GM18519 (cell line): Measurements from ENCODE around the gene ZNF438.
"Not testable (repeated sequence)": the region's sequence is repeated elsewhere in the genome, so short reads cannot be mapped to it uniquely, and the experiment has no call there.

Source experiments
- ATAC-seq: cut with Tn5 transposase; IDR thresholded peaks from one replicate; pipeline ENCODE4 v1.9.1; 2021; ENCODE audit warnings: mild to moderate bottlenecking, moderate library complexity; ENCODE audit not compliant: unreplicated experiment, low FRiP score

ZNF438 gene, protein sequence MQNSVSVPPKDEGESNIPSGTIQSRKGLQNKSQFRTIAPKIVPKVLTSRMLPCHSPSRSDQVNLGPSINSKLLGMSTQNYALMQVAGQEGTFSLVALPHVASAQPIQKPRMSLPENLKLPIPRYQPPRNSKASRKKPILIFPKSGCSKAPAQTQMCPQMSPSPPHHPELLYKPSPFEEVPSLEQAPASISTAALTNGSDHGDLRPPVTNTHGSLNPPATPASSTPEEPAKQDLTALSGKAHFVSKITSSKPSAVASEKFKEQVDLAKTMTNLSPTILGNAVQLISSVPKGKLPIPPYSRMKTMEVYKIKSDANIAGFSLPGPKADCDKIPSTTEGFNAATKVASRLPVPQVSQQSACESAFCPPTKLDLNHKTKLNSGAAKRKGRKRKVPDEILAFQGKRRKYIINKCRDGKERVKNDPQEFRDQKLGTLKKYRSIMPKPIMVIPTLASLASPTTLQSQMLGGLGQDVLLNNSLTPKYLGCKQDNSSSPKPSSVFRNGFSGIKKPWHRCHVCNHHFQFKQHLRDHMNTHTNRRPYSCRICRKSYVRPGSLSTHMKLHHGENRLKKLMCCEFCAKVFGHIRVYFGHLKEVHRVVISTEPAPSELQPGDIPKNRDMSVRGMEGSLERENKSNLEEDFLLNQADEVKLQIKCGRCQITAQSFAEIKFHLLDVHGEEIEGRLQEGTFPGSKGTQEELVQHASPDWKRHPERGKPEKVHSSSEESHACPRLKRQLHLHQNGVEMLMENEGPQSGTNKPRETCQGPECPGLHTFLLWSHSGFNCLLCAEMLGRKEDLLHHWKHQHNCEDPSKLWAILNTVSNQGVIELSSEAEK

DNA sequence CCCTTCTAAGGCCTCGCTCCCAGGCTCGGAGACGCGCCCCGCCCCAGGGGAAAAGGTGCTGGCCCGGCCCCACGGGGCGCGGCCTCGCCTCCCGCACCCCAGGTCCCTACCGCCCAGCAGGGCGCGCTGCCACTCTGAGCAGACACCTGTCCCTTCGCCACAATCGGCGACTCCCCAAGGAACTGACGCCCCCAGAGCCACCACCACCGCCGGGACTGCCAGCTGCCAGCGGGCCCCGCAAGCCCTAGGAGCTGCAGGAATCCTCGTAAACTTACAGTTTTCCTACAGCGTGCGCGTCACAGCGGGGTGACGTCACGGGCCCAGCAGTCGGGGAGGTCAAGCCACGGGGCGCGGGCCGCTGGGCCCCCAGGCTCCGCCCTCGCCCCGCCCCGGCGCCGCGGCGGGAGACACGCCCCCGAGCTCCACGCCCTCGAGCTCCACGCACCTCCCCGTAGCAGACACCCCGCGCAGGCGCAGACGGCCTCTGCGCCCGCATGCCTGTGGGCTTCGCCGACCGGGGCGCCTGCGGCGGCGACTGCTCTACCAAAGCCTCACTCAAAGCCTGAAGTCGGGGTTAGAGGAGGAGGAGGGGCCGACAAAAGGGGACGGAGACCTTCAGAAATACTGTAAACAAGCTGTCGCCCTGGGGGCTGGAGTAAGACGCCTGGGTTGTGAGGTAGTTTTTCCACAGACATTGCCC, at the start of gene ZNF438:
ZNF438 (minus strand) TSS at position 308 of the 700 bp plus-strand sequence. CDS start 154,831 bp downstream, outside the sequence.
- ATAC-seq, result peak; percentile 77

DNA sequence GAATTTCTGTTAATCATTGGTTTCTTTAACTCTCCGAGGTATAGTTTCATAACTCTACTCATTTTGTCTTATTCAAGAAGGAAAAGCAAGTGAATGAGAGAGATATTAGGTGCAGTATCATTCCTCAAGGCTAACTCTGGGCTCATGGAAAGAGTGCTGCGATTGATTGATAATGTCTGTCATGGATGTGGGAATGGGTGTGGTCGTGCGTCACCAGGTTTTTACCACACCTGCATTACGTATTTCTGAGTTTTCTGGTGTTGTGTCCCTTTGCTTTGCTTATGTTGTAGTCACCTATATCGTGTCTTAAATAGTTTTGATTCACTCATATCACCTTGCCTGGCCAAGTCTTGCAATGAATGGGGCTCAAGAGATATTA, 44.9 kb upstream of the ZNF438 start:
- no peak for ATAC-seq

DNA sequence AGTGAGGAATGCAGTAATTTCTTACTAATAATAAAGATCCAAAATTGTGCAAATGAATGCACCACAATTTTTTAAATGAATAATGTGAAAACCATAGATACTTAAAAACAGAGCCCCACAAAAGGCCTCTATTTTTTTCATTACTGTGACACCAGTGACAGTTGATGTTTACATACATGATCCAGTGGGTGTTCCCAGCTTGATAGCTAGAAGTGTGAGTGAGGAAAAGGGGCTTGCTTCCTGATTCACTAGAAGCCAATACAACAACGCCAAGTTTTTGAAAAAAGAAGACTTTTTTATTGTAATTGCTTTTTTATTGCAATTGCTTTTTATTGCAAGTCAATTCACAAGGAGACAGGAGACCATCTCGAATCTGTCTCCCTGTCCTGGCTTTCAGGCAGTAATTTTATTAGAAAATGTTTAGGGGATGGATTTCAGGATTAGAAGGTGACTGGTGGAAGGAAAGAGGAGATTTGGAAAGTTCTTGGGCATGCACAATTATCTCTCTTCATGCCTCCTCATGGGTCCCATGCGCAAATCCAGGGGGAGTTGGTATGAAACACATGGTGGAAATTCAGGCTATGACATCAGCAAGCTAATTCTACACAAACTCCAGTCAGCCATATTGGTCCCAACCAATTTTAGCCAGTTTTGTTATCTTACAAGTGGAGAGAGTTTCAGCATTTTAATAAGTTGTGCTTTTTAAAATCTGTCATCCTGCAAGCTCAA, 44.4 kb upstream of the ZNF438 start:
- no peak for ATAC-seq

DNA sequence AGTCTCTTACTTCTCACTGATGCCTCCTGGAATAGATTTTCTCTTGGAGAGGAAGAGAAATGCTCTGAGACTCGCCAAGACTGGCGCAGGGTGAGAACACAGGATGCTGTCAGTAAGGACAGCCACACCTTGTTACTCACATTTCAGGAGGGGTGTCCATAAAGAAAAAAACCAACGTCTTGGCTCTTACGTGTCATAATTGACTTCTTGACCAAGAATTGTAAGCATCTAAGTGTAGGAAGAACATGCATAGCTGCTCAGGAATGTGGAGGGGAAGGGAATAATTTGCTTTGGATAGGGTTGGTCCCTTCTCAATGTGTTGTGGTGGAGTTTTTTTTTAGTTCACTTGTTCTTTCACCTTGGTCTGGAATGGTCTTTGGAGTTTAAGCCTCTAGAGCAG, 43.8 kb upstream of the ZNF438 start:
- no peak for ATAC-seq

DNA sequence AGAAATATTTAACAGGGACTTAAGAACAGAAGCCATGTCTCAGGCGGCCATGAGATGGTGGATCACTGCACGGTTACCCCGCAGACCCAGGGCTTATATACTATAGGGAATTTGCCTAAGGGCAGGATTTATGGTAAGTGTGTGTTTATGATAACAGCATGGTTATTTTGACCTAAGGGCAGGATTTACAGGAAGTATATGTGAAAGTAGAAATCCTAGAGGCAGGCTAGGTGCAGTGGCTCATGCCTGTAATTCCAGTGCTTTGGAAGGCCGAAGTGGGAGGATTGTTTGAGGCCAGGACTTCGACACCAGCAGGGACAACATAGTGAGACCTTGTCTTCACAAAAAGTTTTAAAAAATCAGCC, 43.0 kb upstream of the ZNF438 start:
- ATAC-seq, result no peak

DNA sequence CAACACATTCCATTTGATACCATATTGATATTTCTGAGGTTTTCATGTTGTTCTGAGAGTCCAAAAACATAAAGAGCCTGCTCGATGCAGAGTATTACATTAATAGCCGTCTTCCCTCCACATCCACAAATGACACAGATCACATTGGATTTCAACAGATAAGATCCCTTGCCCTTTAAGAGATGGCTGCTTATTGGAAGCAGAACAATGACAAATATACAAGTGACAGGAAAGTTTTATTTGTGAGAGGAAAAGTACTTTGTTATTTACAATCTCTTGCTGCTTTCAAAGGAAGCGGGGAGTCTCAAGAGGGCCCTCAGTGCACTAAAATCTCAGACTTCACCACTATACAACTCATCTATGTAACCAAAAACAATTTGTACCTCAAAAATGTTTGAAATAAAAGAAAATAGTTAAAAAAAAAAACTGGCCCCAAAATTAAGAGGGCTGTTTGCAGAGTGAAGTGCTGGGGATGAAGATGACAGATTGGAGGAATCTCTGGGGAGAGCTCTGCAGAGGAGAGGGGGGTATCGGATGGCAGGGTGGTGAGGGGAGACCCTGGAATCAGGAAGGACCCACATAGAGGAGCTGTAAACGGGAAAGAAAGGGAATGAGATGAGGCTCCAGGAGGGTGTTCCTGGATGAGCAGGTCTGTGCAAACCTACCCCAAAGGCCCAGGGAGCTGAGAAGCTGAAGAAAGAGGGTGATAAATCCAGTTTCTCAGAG, 42.5 kb upstream of the ZNF438 start:
- ATAC-seq, result no peak

DNA sequence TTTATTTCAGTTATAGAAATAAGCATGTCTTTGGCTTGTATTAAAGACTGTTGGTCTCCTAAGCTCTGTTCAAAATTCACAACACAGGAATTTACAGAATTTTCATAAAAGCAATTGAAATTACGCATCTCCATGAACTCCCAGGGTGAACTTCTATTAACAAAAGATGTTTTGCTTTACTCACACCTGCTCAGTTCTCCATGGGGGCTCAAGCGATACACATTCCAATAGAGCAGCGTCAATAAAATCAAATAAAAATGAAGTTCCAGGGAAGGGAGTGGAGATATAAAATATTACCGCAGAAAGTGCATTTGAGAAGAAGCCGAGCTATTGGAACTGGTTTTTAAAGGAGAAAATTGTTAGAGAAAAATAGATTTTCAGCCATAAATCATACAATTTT, 41.5 kb upstream of the ZNF438 start:
- ATAC-seq, result no peak

DNA sequence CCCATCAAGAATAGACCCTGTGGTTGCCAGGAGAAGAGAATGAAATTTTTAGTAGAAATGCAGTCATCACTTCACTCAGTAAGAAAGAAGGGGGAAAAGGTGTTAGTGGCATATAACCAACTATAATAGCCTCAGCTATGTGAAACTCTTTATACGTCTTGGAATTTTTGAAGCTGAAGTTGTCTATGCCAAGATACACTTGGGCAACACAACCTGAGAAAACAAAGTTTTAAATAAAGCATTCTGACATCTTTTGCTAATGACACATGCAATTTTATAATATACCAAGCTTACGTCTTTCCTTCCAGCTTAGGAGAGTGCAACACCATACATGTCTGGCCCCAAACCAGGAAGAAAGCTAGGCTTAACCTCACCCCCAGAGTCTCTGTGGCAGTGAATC, 40.8 kb upstream of the ZNF438 start:
- ATAC-seq, result no peak

DNA sequence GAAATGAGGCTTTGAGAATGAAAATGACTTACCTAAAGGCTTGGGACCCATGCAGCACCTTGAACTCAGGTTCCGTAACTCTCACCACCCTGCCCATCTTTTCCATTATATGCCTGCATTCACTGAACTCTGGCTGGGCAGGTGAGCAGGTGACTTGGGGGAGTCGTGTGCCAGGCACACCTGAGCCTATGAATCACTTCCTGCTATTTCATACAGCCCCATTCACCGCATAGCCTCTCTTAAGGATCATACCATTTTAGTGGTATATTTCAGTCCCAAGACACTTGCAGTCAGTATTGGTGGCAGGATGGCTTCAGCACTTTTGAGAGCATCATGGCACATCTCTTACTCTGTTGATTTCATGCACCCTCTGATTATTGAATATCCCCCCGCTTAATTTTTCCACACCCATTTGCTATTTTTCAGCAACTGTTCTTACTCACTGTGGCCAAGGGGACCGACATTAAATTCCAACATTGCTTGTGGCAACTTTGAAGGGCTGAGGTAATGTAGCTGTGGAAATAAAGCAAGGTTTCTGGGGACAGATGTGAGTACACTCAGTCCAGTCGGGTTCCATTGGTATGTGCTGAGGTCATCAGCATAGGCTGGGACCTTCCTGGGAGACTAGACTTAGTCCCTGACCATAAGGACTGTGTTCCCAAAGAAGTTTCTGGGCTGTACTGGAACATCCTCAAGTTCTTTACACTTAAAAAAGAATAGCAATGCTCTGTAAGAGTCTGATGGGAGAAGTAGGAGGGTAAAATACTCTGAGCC, 39.8 kb upstream of the ZNF438 start:
- ATAC-seq, result no peak

DNA sequence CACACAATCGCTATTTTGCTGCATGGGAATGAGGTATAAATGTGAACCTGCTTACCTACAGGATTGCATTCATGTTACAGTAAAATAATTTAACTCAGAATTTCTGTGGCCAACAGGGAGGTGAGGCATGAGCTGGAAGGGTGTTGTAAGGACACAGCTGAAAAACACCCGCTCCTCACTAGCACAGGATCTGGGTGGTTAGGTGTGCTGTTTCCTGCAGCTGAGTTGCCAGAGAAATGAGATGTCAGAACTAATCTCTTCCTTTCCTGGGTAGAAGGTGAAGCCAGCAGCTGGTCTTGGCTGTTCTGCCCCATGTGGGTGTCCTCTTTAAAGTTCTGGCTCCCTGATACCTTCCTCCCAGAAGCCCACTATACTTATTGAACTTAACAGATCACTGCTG, 39.0 kb upstream of the ZNF438 start:
- ATAC-seq, result no peak

DNA sequence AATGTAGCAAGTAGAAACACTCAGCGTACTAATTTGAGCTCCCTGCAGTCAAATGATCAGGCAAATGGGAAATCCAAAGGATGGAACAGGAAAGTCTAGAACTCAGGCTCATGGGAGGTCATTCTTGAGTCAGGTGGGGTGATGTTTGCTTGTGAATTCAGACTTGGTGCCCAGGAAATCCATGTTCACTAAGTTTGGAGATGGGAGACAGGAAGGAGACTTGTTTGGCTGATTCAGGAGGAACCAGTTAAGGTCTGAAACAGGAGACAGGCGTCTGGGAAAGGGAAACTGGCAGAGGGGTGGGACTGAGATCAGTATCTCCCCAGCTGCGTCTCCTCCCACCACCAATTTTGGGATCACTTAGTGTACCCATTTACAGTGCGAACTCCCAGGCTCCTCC, 38.4 kb upstream of the ZNF438 start:
- no peak for ATAC-seq

DNA sequence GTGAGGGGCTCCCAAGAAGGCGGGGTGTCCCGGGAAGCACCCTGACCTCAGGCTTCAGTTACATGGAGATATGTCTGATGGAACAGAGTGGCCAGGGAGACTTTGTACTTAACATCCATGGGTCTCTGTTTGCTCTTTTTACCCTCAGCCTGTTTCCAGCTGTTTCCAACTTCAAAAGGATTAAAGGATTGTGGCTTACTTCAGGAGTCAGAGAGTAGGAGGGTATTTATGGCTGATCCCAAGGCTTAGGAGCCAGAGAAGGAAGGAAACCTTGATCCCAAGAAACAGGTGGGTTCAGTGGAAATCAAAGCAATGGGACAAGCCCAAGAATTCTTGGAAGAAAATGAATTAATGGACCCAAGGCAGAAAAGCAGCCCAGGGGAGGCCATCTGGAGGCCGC, 37.7 kb upstream of the ZNF438 start:
- no peak for ATAC-seq

DNA sequence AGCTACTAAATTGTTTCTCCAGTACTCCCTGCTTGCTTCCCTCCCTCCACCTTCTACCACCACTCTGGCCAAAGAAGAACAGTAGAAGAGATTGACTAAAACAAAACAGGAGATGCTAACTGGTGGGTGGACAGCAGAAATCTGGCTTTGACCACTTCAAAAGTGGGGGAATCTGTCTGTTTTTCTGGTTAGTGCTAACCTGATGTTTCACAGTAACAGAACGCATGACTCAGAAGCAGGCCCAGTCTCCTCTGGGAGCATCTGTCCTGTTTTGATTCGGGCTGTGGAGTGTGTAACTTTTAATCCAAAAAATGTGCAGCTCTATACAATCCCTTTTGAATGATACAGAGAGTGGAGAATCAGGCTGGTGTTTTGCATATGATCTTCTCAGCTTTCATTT, 32.7 kb upstream of the ZNF438 start:
- ATAC-seq, result no peak

DNA sequence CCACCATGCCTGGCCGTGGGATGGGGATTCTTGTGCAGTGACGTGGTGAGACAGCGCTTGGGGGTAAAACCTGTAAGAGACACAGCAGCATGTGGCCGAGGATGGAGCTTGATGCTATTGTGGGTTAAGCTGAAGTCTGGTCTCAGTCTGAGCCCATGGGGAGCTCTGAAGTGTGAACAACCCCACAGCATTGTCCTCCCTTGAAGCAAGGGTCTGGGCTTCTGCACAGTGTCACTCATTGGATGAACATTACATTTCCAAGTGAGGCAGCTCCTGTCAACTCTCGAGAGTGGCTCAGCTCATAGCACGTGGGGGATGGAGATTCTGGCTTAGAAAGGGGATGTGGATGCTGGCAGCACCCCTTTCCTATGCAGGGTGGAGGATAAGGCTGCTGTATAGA, 32.2 kb upstream of the ZNF438 start:
- no peak for ATAC-seq

DNA sequence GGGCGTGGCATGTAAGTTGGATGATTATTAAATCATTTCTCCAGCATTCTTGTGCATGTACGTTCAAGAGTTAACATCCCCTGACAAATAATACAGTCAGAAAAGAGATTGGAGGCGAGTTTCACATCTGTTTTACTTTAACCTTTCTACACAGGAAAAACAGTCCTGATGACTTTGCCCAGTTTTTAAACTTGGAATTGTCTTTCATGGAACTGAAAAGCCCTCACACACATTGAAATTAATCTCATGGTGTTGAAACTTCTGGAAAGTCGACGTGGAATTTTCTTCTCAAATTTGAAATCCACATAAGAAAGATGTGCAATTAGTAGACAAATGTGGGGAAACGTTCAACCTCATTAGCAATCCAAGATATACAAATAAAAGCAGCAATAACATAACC, 31.2 kb upstream of the ZNF438 start:
- ATAC-seq, result no peak

DNA sequence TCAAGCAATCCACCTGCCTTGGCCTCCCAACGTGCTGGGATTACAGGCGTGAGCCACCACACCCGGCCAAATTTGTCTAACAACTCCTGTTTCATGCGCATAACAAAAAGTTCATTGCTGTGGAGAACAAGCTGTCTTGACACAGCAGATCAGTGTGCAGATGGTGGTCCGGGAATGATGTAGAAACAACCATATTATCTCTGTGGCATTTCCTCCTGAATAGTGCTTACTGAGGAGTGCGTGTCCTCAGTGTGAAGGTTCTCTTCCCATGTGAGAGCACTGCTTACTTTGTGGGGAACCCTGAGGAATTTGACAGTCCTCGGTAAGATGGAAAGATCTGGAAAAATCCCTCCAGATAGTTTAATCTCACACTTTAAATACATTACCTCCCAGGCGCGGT, 30.3 kb upstream of the ZNF438 start:
- no peak for ATAC-seq

DNA sequence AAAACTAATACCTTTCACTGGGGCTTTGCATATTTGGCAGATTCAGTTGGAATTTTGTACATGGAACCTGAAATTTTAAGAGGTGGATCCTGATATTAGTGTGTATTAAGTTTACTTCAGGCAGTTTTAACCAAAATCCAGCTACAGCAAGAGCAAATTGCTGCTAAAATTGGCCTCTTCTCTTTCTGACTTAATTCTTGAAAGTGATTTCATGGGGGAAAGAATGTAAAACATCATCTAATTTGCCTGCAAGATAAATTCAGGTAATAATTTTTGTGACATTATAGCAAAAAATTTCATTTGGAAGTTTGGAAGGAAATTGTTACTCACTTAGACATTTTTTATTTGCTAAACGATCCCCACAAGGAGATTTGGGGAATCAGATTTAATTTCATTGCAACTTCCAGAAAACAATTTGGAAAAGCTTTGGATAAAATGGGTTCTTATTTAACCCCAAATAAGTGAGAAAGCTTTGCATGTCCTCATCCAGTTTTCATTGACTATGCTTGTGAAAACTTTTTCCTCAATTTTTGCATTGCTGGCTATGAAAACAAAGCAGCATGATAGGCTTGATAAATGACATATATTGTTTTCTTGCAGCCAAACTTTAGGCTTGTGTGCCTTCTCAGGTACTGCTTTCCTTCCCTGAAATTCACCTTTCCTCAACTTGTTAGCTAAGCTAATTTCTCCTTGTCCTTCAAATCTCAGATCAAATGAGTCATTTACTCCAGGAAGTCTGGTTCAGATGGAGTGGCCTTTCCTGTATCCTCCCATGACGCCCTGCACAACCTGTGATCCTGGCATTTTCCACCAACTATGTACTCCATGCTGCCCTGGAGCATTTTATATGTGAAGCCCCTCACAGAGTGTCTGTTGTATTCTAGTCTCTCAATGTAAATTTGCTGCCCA, 27.4 kb upstream of the ZNF438 start:
- ATAC-seq, result no peak

DNA sequence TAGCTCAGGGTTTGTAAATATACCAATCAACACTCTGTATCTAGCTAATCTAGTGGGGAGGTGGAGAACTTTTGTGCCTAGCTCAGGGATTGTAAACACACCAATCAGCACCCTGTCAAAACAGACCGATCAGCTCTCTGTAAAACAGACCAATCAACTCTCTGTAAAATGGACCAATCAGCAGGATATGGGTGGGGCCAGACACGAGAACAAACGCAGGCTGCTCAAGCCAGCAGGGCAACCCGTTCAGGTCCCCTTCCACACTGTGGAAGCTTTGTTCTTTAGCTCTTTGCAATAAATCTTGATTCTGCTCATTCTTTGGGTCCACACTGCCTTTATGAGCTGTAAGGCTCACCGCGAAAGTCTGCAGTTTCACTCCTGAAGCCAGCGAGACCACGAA, 25.0 kb upstream of the ZNF438 start:
- ATAC-seq, result not testable (repeated sequence)
